Renal cortical epithelial cell (primary cell): ENCODE data around the gene RTL1. TPM values are rescaled to one million over a fixed set of nuclear protein-coding genes. Genes with fewer than 3 reads are reported as not detected.
A peak's percentile ranks its signal among the peaks of the same experiment; 100 is the strongest.

ENCODE experiments used
- DNase-seq: peaks from one replicate; pipeline ENCODE4 v3.0.0-alpha.2; 2011; ENCODE audit warnings: low read depth
- total RNA-seq: library from RNA; depleted of rRNA; stranded (reverse); fragments of >200 nt; gene quantifications from 2 replicates; pipeline ENCODE4 v1.2.3, GENCODE V29; 2014

The RTL1 gene
- total RNA-seq: not detected in 2 replicates

DNA sequence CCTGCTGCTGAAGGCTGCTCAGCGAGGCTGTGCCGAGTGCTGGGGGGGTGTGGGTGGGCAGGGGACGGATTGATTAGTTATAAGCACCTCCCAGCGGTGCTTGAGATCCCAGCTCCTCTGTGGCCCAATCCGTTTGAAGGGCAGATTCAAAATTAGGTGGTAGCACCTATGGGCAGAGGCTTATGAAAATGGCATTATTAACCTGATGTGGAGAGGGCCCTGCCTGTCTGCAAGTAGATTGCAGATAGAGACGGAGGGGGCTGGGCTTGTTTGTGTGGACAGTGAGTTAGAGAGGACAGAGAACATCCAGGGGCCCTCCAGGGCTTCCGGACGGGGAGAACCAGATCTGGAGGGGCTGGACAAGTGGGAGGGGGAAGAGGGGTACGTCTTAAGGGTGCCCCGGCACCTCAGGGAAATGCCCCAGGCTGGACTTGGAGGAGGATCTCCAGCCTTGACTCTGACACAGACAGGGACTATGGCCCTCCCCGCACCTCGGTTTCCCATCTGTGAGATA is at the start of gene RTL1:
Gene RTL1, minus strand, starts transcription at position 51 of the 514 bp plus-strand sequence. CDS start 18,934 bp downstream, outside the sequence.
- DNase-seq: no peak

DNA sequence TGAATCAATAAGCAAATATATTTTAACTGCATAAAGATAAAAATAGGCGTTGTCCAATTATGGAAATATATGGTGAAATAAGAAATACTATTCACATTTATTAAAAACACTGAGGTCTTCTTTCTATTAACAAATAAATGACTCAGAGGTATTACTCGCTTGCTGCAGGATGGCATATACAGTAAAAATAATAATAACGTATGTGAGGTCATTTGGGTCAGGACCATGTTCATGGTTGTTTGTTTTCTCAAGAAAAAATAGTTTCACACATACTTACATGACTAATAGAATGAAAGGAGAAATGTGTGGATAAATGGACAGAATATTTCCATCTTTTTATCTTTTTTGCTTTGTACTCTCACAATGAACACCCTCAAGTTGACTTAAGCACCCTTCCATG is 46.5 kb upstream of the RTL1 start:
- DNase-seq: no peak

DNA sequence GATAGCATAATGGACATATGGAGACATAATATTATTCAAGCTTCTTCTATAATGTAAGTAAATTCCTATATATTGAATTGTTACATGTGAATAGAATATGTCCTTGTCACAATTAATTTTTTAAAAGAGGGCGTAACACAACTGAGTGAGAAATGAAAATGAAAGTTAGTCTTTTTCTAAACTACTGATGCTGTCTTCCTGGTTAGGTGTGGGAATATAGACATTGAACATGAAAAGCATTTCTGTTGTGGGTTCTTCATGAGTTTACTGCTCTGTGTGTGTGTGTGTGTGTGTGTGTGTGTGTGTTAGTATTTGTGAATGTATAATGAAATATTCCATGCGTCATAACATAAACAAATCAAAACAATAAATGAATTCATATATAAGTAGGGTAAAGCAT is 40.5 kb upstream of the RTL1 start:
- no peak for DNase-seq

DNA sequence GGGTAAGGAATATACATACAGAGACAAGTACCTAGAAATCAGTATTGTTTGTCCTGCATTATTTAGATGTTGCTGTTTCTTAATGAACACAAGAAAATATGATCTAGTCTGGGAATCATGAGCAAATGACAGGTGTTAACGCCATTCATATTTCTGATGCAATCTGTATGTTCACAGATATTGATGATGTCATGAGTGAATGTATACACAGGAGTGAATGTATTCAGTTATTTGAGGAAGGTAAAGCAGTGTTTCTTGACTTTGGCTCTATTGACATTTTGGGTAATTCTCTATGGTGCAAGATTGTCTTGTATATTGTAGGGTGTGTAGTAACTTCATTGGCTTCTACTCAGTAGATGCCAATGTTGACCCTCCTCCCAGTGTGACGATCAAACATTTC is 26.7 kb upstream of the RTL1 start:
- DNase-seq: no peak

DNA sequence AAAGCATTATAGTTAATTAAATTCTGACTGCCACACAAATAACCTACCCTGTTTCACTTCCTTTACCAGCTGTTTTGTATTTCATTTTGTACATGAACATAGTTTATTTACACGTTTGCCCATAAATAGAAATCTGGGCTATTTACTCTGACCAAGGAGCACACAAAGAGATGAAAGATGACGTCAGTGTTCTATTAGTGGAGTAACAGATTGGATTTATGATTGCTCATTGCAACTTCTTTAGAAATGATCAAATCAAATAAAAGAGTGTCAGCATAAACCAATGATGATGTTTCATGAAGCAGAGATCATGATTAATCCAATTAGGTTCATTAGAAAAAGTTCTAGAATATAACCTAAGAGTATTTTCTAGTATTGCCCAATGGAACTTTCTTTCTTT is 12.0 kb upstream of the RTL1 start:
- DNase-seq: no peak

DNA sequence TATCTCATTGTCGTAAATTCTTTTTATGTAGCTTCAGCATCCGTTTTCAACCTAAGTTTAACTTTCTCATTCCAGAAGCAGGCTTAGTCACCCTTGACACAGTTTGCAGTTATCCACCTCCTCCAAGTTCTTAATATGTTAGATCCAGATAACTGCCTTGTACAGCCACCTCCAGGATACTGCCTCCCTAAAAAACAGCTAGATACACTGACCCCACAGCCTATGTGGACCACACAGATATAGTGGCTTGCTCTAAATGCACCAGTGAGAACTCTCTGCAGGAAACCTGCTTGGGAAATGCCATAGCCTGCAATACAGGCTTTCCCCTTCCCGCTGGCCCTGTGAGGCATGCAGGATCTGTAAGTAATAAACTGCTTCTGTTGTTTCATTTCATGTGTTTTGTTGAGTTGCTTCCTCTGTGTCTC is 11.1 kb upstream of the RTL1 start:
- peak; percentile 23 for DNase-seq

DNA sequence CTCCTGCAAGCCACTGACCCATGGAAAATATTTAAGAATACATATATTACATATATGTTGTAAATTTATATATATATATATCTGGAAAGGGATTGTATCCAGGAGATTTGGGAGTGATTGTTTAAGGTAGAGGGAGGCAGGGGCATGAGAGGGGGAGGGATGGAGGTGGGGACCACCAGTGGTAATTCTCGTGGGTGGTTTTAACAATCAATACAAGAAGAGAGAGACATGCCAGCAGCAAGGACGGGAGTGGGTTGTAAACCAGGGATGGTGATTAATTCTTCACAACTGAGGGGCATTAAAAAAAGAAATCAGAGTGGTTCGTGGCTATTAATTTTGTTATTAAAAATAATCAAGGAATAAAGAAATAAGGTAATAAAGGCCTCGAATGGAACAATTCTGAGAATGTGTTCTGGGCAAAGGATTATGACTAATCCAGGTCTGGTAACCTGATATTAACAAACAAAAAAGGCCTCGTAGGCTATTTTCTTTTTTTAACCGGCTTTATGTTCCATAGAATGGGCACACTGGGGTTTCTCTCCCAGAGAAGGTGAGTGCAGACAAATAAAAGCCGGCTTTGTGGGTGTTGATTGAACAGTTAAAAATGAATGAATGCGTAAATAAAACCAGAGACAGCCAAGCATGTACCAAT is 8.3 kb upstream of the RTL1 start:
- peak; percentile 9 for DNase-seq

DNA sequence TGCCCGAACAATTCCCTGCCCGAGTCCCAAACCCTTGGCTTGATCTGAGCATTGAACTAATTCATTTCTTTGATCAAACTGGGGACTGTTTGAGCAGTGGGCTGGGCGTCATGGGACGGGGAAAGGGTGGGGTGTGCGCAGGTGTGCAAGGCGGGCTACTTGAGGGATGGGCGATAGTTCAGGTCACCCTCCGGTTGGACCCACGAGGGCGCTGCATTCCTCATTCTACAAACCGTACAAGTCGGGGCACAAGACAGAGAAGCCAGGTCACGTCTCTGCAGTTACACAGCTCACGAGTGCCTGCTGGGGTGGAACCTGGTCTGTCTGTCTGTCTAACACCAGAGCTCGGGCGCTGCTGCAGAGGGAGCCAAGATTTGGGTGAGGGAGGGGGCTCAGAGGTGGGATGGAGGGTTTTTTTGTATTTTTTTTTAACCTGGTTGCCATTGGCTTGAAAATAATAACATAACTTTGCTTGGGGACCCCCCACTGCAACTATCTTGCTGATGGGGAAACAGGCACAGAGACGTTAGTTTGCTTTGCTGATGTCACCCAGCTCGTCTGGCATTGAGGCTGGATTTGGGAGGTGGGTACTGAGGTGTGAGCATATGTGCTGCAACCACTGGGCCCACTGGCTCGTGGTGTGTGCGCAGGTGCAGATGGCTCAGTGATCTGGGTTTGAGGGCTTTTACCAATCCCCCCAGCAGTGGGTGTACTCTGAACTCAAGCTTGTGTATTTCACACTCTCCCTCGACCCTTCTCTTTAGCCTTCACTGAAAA is 7.6 kb upstream of the RTL1 start:
- DNase-seq: no peak

DNA sequence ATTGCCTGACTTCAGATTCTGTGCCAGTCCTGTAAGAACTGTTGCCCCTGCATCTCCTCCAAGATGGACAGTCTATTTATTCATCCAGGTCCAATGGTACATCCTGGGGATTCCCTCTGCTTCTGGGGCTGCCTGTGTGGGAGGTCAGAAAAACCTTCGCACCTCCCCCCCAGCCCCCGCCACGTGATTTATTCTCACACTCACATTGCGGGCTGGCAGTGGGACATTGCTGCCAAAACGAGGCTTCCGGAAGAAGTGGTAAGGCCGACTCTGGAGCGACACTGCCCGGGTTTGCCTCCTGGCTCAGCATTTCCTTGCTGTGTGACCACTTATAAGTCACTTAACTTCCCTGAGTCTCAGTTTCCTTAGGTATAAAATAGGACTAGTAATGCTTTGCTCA is 5.9 kb upstream of the RTL1 start:
- DNase-seq: no peak

DNA sequence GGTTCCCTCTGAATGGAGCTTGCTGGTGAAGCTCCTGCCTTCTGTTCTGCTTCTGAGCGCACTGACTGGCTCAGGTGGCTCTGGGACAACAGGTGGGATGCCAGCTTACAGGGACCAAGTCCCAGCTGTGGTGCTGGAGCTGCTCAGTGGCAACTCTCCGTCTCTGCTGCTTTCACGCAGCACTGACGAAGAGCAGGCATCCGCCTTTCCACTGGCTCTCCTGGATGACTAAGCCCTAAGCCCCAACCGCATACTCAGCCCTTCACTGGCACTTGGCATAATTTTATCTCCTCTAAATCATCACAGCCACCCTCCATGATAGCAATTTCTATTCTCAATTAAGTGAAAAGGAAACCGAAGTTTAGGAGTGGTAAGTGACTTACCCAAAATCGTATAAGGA is 3.7 kb upstream of the RTL1 start:
- DNase-seq: no peak

DNA sequence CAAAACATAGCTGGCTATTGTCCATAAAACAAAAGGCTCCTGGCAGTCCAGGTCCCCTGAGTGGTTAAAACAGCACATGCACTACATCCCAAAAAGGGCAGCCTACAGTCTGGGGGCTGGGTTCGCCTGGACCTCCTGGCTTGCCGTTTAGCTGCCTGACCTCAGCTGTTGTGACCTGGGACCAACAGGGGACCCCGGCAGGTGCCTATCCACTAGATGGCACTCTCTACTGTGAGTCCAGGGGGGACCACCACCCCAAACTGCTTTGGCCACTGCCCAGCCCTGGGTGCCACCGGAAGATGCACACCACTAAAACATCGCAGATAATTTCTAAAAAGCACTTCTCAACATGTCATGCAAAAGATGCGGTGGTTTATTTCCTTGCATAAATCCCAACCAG is 2.9 kb upstream of the RTL1 start:
- no peak for DNase-seq

DNA sequence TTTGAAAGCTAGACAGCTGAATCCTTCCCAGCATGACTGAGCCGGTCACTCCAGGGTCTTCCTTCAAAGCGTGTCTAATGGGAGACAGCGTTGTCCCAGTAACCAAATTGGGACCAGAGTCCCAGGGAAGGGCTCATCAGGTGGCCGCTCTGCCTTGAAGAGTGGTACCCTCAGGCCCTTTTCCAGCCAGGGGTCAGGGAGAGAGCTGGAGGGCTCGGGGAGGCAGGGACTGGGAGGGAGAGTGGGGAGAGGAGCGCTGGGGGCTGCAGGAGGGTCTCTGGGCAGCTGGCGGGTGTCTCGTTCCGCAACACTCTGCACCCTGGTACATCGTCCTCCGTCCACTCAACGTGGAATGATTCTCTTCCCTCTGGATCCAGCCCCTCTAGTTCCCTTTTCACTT is 1.6 kb upstream of the RTL1 start:
- no peak for DNase-seq

DNA sequence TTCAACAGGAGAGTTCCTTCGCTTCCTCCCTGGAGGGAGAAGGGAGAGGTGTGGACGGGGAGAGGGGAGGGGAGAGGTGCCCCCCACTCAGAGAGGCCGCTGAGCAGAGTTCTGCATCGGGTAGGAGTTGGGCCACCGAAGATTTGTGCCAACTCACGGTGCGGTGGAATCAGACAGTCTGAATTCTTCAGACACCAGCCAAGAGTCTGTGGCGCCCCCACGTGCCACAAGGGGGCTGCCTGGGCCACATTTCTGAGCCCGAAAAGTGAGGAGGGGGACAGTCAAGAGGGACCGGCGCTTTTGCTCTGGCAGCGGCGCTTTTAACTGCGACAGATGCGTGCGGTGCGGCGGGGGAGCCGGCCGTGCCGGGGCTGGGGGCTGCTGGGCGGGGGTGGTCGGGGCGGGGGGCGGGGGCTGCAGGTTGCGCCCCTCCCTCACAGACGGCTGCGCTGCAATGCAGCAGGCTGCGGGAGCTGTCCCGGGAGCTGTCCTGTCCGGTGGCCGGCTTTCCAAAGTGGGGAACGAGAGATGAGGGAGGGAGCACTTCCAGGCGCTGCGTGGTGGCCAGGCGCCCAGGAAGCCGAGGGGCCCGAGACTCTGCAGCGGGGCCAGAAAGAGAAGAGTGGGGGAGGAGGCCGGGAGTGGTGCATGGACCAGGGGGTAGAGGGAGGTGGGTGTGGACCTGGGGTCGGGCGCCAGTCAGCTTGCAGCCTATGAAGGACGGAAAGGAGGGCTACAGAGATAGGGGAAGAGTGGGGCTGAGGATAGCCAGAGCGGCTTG is 975 bp upstream of the RTL1 start:
- DNase-seq: no peak

DNA sequence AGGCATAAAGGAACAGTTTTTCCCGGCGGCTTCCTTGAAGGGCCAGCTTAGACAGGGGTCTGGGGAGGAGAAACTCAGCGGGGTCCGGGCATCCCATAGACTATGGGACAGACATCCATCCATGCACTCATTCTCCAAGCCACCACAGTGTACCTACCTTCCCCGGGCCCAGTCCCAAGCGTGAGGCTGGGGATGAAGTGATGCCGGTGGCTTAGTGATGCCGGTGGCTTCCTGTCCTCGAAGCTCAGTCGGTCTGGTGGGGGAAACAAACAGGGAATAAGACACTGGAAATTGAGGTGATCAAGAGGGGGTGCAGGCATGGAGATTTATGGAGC is 421 bp downstream of the RTL1 start:
- no peak for DNase-seq

DNA sequence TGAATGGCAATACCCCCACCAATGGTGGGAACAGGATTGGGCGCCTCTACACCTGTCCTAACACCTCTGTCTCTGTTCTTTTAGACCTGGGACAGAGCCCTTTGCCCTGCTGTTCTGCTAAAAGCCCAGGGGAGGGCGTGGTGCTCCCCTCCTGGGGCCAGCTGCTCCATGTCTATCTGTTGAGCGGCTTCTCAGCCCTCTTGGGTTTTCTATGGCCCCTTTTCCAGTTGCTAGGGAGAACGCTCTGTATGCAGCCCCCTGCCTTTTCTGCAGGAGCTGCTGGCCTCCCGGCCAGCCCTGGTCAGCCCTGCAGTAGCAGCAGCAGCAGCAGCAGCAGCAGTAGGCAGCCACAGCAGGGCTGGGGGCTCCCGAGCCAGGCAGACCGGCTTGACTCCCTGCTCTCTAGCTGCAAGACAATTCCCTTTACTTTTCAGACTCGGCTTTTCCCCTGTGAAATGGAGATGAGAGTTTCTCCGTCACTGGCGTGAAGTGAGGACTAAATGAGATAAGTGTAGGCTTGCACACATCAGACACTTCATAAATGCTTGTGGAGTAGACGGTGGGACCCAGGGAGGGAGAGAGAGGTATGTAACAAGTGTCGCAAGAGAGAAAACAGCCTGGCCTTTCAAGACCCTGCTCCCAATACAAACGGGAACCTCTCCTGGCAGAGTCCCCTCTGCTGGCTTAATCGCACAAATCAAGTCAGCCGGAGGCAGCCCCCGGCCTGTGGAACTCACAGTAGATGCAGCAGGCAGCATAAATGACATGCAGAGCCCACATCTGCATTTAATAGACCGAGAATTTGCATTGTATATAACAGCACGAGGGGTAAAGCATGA is 1.0 kb downstream of the RTL1 start:
- no peak for DNase-seq

DNA sequence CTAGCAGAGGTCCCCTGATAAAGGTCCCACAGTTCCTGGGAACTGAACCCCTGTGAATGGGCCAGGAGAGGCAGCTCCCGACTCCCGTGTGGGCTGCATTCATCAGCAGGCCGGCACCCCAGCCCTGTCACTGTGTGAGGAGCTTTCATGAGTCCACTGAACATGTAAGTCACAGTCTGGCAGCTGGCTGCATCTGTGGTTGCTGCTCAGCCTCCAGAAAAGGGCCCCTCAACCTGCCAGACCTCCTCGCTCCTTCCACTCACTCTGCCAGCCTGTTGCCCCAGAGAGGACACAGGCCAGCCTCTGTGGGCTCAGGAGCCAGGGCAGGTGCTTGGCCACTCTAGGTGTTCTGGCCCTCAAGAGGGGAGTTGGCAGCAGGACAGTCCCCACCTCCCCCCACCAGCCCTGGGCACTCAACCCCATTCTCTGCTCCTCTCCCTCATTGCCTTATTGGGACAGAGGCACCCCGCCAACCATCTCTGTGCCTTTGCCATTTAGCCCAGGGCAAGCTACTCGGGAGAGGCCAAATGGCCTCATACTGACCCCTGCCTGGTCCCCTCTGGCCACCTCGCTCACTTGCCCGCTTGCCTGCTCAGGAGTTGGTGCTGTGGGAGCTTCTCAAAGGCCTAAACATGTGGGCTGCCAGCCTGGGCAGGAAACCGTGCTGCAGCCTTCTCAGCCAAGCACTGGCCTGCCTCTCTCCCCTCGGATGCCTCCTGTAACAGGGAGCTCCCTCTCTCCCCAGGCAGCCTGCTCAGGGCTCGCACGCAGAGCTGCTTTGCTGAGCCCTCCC is 1.9 kb downstream of the RTL1 start:
- no peak for DNase-seq

DNA sequence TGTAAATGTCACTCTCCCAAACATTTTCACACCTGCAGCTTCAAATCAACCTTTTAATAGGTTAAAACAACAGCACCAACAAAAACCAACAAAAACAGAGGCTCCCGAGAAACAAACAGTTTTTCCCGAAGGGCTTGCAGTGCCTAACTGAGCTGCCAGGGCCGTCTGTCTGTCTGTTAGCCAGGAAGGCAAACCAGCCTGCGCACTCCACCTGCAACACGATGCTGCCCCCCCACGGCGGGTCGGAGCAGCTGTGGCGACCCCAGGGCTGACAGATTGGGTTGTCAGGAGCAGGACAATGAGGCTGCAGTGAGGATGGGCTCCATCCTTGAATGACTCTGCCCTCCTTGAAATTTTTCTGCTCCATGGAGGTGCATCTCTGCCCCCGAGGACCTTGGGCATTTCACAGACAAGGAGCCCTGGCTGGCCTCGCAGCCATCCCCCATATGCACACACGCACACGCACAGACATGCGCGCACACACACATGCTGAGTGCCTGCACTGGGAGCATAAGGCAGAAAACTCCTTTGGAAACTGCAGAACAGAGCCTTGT is 2.6 kb downstream of the RTL1 start:
- DNase-seq: no peak

DNA sequence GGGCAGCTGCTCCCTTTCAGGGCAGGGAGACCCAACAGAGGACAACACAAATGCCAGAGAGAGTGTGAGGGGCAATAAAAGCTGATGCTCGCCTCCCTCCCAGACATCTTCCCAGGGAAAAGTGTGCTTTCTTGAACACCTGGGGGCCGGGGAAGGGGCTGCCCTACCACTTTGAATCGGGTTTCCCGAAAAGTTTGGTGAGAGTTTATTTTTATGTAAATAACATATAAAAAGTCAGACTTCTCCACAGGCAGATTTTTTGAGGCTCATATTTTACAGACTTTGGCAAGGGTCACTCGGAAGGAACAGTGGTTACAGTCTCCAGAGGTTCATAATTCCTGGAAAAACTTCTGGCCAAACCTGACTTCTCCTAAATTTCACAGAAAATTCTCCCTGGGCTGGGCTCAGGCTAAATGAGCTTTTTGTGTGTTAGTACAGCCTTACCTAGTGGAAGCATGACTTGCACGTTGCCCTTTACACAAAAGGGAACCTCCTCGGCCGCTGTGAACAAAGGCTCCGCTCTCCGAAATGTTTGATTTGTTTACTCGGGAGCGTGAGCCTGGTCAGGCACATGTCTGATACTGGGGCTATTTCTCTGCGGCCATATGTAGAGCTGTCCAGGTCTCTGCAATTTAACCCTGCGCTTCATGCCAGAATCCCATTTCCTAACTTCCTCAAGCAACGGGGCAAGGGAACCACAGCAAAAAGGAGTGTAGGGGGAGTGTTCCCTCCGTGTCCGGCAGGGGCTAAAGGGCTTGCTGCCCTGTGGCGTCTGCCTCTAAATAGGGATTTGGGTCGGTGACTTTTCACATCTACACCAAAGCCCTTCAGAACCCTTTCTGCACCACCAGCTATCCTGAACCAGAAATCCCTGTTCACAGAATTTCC is 3.4 kb downstream of the RTL1 start:
- DNase-seq: no peak
